Left lung (tissue), 10 donors: ENCODE measurements around the gene EMILIN2. TPM values are rescaled to one million over a fixed set of nuclear protein-coding genes. Genes with fewer than 3 reads are reported as not detected.

ENCODE experiments used
- ATAC-seq: fragments of 200-7000 bp; cut with Tn5 transposase; one replicate; pipeline ENCODE4 v1.9.1; 2020; ENCODE audit warnings: moderate library complexity
- DNase-seq, 4 donors: peaks; one replicate each; pipeline ENCODE4 v3.0.0-alpha.2; 2013 to 2020
- H3K27ac ChIP-seq, 2 donors: fragments of 200-600 bp; sonication (generic) in 1 of 2; one replicate each; pipeline versions ENCODE4 v1.5.0 to v1.8.0; 2020 to 2021
- H3K27me3 ChIP-seq, 2 donors: fragments of 200-600 bp; sonication (generic) in 1 of 2; one replicate each; pipeline versions ENCODE4 v1.5.0 to v1.8.0; 2020 to 2021
- H3K36me3 ChIP-seq, 2 donors: fragments of 200-600 bp; sonication (generic) in 1 of 2; one replicate each; pipeline versions ENCODE4 v1.5.0 to v1.8.0; 2020 to 2021
- H3K4me1 ChIP-seq, 2 donors: fragments of 200-600 bp; one replicate each; pipeline ENCODE4 v1.8.0; 2021
- H3K4me3 ChIP-seq, 2 donors: fragments of 200-600 bp; sonication (generic) in 1 of 2; one replicate each; pipeline versions ENCODE4 v1.5.0 to v1.8.0; 2020 to 2021; ENCODE audit warnings: mild to moderate bottlenecking in 1 of 2
- H3K9me3 ChIP-seq, 2 donors: fragments of 200-600 bp; sonication (generic) in 1 of 2; one replicate each; pipeline versions ENCODE4 v1.5.0 to v1.8.0; 2020 to 2021
- CTCF ChIP-seq, 2 donors: fragments of 200-600 bp; sonication (generic) in 1 of 2; IDR thresholded peaks; one replicate each; pipeline versions ENCODE4 v1.5.0 to v1.8.0; 2021; ENCODE audit warnings: antibody characterized with exemption in 2 of 2
- intact Hi-C, 2 donors: fragments of 100-400 bp; cut with DNase I; formaldehyde crosslinking; loops; one replicate each; pipeline versions ENCODE4 v1.11.2 to v1.14.2; 2022
- polyA plus RNA-seq, 6 donors: library from polyadenylated mRNA; unstranded; fragments of 120-200 nt; gene quantifications; one replicate each; pipeline ENCODE4 v1.2.1, GENCODE V29; 2013; ENCODE audit not compliant: insufficient read length in 6 of 6
- total RNA-seq, 2 donors: library from RNA; stranded (reverse); fragmentation: NEBNext Ultra II Directional; extraction: Animal tissue kit (Norgen Biotek cat#: 25700); gene quantifications; one replicate each; pipeline ENCODE4 v1.2.1, GENCODE V29; 2021
- donor health status: DM: no; HTN: yes; CAD: no.
- donor health status: DM: no; HTN: no; CAD: no.

EMILIN2 gene
- total and polyA plus RNA-seq, 8 donors: 10.6 to 56.2 (median 15.1) TPM

GRCh38 chr18:2956056-2956455, 109.2 kb downstream of the EMILIN2 start:
- no peak for DNase-seq
- Histone ChIP-seq H3K36me3 (peaks cover 0 to 45% of the 10 kb centered on the region in 2 donors), H3K27ac (peak overlapping the region in 1 of 2 donors; percentile 29), H3K27me3 (no peaks in the 10 kb centered on the region), H3K4me3 (no peak overlapping the region), H3K4me1 (peaks cover 4 to 44% of the 10 kb centered on the region in 2 donors), H3K9me3 (no peaks in the 10 kb centered on the region)
- intact Hi-C loops: no loop called here
- ATAC-seq: no peak
- no peak for TF ChIP-seq CTCF (IDR thresholded peaks at IDR 0.05)

GRCh38 chr18:2958819-2959298, 112.1 kb downstream of the EMILIN2 start:
- Histone ChIP-seq H3K36me3 (peaks cover 0 to 17% of the 10 kb centered on the region in 2 donors), H3K9me3 (no peaks in the 10 kb centered on the region), H3K27ac (peak overlapping the region; percentile 65 to 66), H3K27me3 (no peaks in the 10 kb centered on the region), H3K4me1 (peaks cover 4 to 69% of the 10 kb centered on the region in 2 donors), H3K4me3 (no peak overlapping the region)
- DNase-seq (peak in 1 of 4 donors; percentile 40), ATAC-seq (peak; percentile 59)
- intact Hi-C loops: no loop called here
- TF ChIP-seq CTCF (IDR thresholded peaks at IDR 0.05): no peak

GRCh38 chr18:2959341-2959740, 112.5 kb downstream of the EMILIN2 start:
- no peaks in the 10 kb centered on the region for H3K9me3 ChIP-seq
- no peak overlapping the region for H3K4me3 ChIP-seq
- intact Hi-C loops: no loop called here
- ATAC-seq: no peak
- H3K4me1 ChIP-seq: peaks cover 4 to 69% of the 10 kb centered on the region in 2 donors
- no peak for TF ChIP-seq CTCF (IDR thresholded peaks at IDR 0.05)
- H3K36me3 ChIP-seq: peaks cover 0 to 12% of the 10 kb centered on the region in 2 donors
- no peaks in the 10 kb centered on the region for H3K27me3 ChIP-seq
- H3K27ac ChIP-seq: peak overlapping the region; percentile 65 to 66
- no peak for DNase-seq

- ATAC-seq (peak; percentile 15), DNase-seq (no peak)
- Histone ChIP-seq H3K4me3 (no peak overlapping the region), H3K9me3 (no peaks in the 10 kb centered on the region), H3K27me3 (no peaks in the 10 kb centered on the region), H3K27ac (peak overlapping the region; percentile 68 to 81), H3K4me1 (peaks cover 4 to 68% of the 10 kb centered on the region in 2 donors), H3K36me3 (no peaks in the 10 kb centered on the region)
- no peak for TF ChIP-seq CTCF (IDR thresholded peaks at IDR 0.05)
- intact Hi-C loops: no loop called here
Measured at GRCh38 chr18:2960983-2961696, 114.3 kb downstream of the EMILIN2 start.

GRCh38 chr18:2961821-2962220, 115.0 kb downstream of the EMILIN2 start:
- Histone ChIP-seq H3K4me1 (peaks cover 4 to 70% of the 10 kb centered on the region in 2 donors), H3K9me3 (no peaks in the 10 kb centered on the region), H3K36me3 (no peaks in the 10 kb centered on the region), H3K27me3 (no peaks in the 10 kb centered on the region), H3K27ac (peak overlapping the region; percentile 68 to 81), H3K4me3 (no peak overlapping the region)
- DNase-seq (no peak), ATAC-seq (peak; percentile 43)
- TF ChIP-seq CTCF (IDR thresholded peaks at IDR 0.05): no peak
- intact Hi-C loops: no loop called here
